IMR-90 (cell line): ENCODE measurements around the gene GAGE1. TPM values are rescaled to one million over a fixed set of nuclear protein-coding genes. Genes with fewer than 3 reads are reported as not detected.
"Not testable (repeated sequence)": the region's sequence is repeated elsewhere in the genome, so short reads cannot be mapped to it uniquely, and the experiment has no call there.

ENCODE experiments used
- ATAC-seq: fragments of 200-7000 bp; cut with Tn5 transposase; 2 replicates; pipeline ENCODE4 v1.9.1; 2020; ENCODE audit warnings: low read depth, mild to moderate bottlenecking, moderate library complexity
- Bru-seq: library from RNA; stranded (reverse); fragments of 400-500 nt; gene quantifications from one replicate; lab custom pipeline; 2021; lab: Mats Ljungman, UMichigan
- BruChase-seq, 2 experiments: library from RNA; stranded (reverse); fragments of 400-500 nt; gene quantifications; one replicate each; lab custom pipeline; 2021; lab: Mats Ljungman, UMichigan
- BruUV-seq: library from RNA; stranded (reverse); fragments of 400-500 nt; replicated peaks from 2 replicates; lab custom pipeline; 2021; lab: Mats Ljungman, UMichigan
- CTCF ChIA-PET: fragments of 300-600 bp; formaldehyde crosslinking; extraction: SDS; loops from one replicate; lab custom pipeline; 2021; ENCODE audit warnings: antibody characterized with exemption; lab: Yijun Ruan, JAX
- POLR2A ChIA-PET: fragments of 300-600 bp; sonication (Branson Sonifier 250); formaldehyde crosslinking; loops from one replicate; lab custom pipeline; 2022; ENCODE audit warnings: antibody characterized with exemption; ENCODE audit not compliant: unreplicated experiment; lab: Charles Lee
- DNase-seq: peaks from one replicate; pipeline ENCODE4 v3.0.0; 2013
- H2AFZ ChIP-seq: replicated peaks from 2 replicates; pipeline ENCODE3; 2013; ENCODE audit warnings: low read length, mild to moderate bottlenecking; ENCODE audit not compliant: poor library complexity
- H2AK5ac ChIP-seq: 2 replicates; pipeline ENCODE4 v1.6.1; 2013; ENCODE audit warnings: low read depth, low read length, inconsistent platforms
- H2AK9ac ChIP-seq: replicated peaks from 2 replicates; pipeline ENCODE3; 2013; ENCODE audit warnings: mild to moderate bottlenecking, low read depth, low read length, moderate library complexity; ENCODE audit not compliant: poor library complexity
- H2BK120ac ChIP-seq: 2 replicates; pipeline ENCODE4 v1.6.1; 2013; ENCODE audit warnings: low read depth, low read length, inconsistent platforms
- H2BK15ac ChIP-seq: 3 replicates; pipeline ENCODE4 v1.6.1; 2013; ENCODE audit warnings: low read depth, low read length, inconsistent platforms
- H2BK20ac ChIP-seq: 2 replicates; pipeline ENCODE4 v1.6.1; 2013; ENCODE audit warnings: low read depth, mild to moderate bottlenecking, inconsistent platforms, low read length, moderate library complexity
- H2BK5ac ChIP-seq: 2 replicates; pipeline ENCODE4 v1.6.1; 2013; ENCODE audit warnings: mild to moderate bottlenecking, low read depth, low read length, inconsistent platforms; ENCODE audit not compliant: poor library complexity, severe bottlenecking
- H3K14ac ChIP-seq: replicated peaks from 2 replicates; pipeline ENCODE4 v1.6.1; 2013; ENCODE audit warnings: low read depth, low read length, inconsistent platforms
- H3K18ac ChIP-seq: 2 replicates; pipeline ENCODE4 v1.6.1; 2013; ENCODE audit warnings: low read depth, low read length, control low read depth
- H3K23ac ChIP-seq: 2 replicates; pipeline ENCODE4 v1.6.1; 2013; ENCODE audit warnings: low read depth, low read length, inconsistent platforms
- H3K27ac ChIP-seq: 2 replicates; pipeline ENCODE4 v1.5.1; 2013; ENCODE audit warnings: mild to moderate bottlenecking, control low read depth, low read length; ENCODE audit not compliant: insufficient read depth
- H3K27me3 ChIP-seq: 2 replicates; pipeline ENCODE4 v1.6.1; 2013; ENCODE audit warnings: low read length; ENCODE audit not compliant: control insufficient read depth, insufficient read depth
- H3K36me3 ChIP-seq: 2 replicates; pipeline ENCODE4 v1.6.1; 2013; ENCODE audit warnings: low read length, mixed read lengths; ENCODE audit not compliant: control insufficient read depth, insufficient read depth
- H3K4ac ChIP-seq: 2 replicates; pipeline ENCODE4 v1.6.1; 2013; ENCODE audit warnings: low read depth, low read length, inconsistent platforms
- H3K4me1 ChIP-seq: 2 replicates; pipeline ENCODE4 v1.6.1; 2013; ENCODE audit warnings: low read length, mixed read lengths; ENCODE audit not compliant: control insufficient read depth, insufficient read depth
- H3K4me2 ChIP-seq: 2 replicates; pipeline ENCODE4 v1.6.1; 2013; ENCODE audit warnings: low read depth, mild to moderate bottlenecking, control low read depth, low read length, moderate library complexity
- H3K4me3 ChIP-seq: 2 replicates; pipeline ENCODE4 v1.5.1; 2013; ENCODE audit warnings: low read depth, mild to moderate bottlenecking, control low read depth, low read length, moderate library complexity; ENCODE audit not compliant: insufficient read depth
- H3K56ac ChIP-seq: 2 replicates; pipeline ENCODE4 v1.6.1; 2013; ENCODE audit warnings: low read length, inconsistent platforms; ENCODE audit not compliant: insufficient read depth; ENCODE audit errors: extremely low read depth
- H3K79me1 ChIP-seq, 2 experiments: 2 replicates each; pipeline ENCODE4 v1.6.1; 2013; ENCODE audit warnings: low read length in 2 of 2, inconsistent platforms in 1 of 2, low read depth in 1 of 2
- H3K9ac ChIP-seq: 2 replicates; pipeline ENCODE4 v1.6.1; 2013; ENCODE audit warnings: low read depth, low read length, control low read depth
- H3K9me1 ChIP-seq: 2 replicates; pipeline ENCODE4 v1.6.1; 2013; ENCODE audit warnings: low read length, inconsistent platforms; ENCODE audit not compliant: insufficient read depth
- H3K9me3 ChIP-seq: 2 replicates; pipeline ENCODE4 v1.6.1; 2013; ENCODE audit warnings: low read length; ENCODE audit not compliant: control insufficient read depth, insufficient read depth
- H4K20me1 ChIP-seq: 2 replicates; pipeline ENCODE4 v1.6.1; 2013; ENCODE audit warnings: low read length, inconsistent platforms; ENCODE audit not compliant: insufficient read depth
- H4K5ac ChIP-seq: 2 replicates; pipeline ENCODE4 v1.6.1; 2013; ENCODE audit warnings: mild to moderate bottlenecking, low read depth, low read length, control low read depth
- H4K8ac ChIP-seq, 2 experiments: 2 replicates each; pipeline ENCODE4 v1.6.1; 2013; ENCODE audit warnings: low read depth in 2 of 2, low read length in 2 of 2, control low read depth in 1 of 2, inconsistent platforms in 1 of 2
- H4K91ac ChIP-seq: 2 replicates; pipeline ENCODE4 v1.6.1; 2013; ENCODE audit warnings: low read depth, low read length, inconsistent platforms; ENCODE audit not compliant: insufficient read depth
- WGBS, 2 experiments: methylation state at CpG; one replicate each; pipeline versions ENCODE4 v1.1.5 to v1.1.7; 2013; ENCODE audit warnings: missing lambda C conversion rate in 2 of 2; ENCODE audit not compliant: insufficient read length in 1 of 2; ENCODE audit errors: extremely low coverage in 2 of 2; 5-methylcytosine and 5-hydroxymethylcytosine counted together
- dilution Hi-C: fragments of 300-500 bp; cut with HindIII; formaldehyde crosslinking; loops from one replicate; pipeline ENCODE4 v1.14.3; 2018; ENCODE audit warnings: low sequenced_read_pairs; ENCODE audit not compliant: unreplicated experiment
- in situ Hi-C: fragments of 300-500 bp; cut with MboI; formaldehyde crosslinking; loops from 3 replicates; pipeline ENCODE4 v1.14.3; 2019; ENCODE audit warnings: low sequenced_read_pairs, inconsistent platforms, mixed read lengths
- intact Hi-C: fragments of 100-400 bp; cut with micrococcal nuclease; formaldehyde crosslinking; loops from 2 replicates; pipeline ENCODE4 v1.10.0; 2022
- long read RNA-seq: library from polyadenylated mRNA; unstranded; transcript quantifications from one replicate; pipeline ENCODE4 v2.0.0, GENCODE V29; 2021; ENCODE audit not compliant: unreplicated experiment
- polyA plus RNA-seq, 3 experiments: library from polyadenylated mRNA; depleted of rRNA; stranded (reverse); fragments of >200 nt; gene quantifications; 2 replicates each; pipeline ENCODE4 v1.2.3, GENCODE V29; 2012; ENCODE audit warnings: low replicate concordance in 1 of 3
- total RNA-seq: library from RNA; depleted of rRNA; stranded (reverse); fragments of >200 nt; gene quantifications from 2 replicates; pipeline ENCODE4 v1.2.3, GENCODE V29; 2012; rRNA removed

GAGE1 gene, protein sequence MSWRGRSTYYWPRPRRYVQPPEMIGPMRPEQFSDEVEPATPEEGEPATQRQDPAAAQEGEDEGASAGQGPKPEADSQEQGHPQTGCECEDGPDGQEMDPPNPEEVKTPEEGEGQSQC
- not detected in 2 replicates for total RNA-seq
- polyA plus RNA-seq (2012; rRNA removed): not detected in 2 replicates
- polyA plus RNA-seq (2012; cell fraction: cytosol; rRNA removed): not detected in 2 replicates
- not detected in 2 replicates for polyA plus RNA-seq (2012; cell fraction: nucleus; rRNA removed; ENCODE audit: low replicate concordance)
- not detected for Bru-seq, nascent RNA
- not detected for BruChase-seq, experiment 1, labeled RNA remaining after a 6-hour chase
- not detected for BruChase-seq, experiment 2, labeled RNA remaining after a 2-hour chase
- long read RNA-seq: 0 reads

GRCh38 chrX:49598720-49599119, at the start of gene GAGE1:
GAGE1 (plus strand) TSS chrX:49599020; CDS start chrX:49600175, 1,155 bp downstream.
- no CpG with 5 or more reads among the region's 16 CpGs for WGBS, 2 experiments
- POLR2A ChIA-PET, in situ Hi-C loops, H4K20me1 ChIP-seq, H3K27me3 ChIP-seq, H2AFZ ChIP-seq, CTCF ChIA-PET, ATAC-seq, H3K14ac ChIP-seq, H2AK9ac ChIP-seq, H3K4me1 ChIP-seq, H3K36me3 ChIP-seq, H3K79me1 ChIP-seq, H3K56ac ChIP-seq, dilution Hi-C loops, H2BK20ac ChIP-seq, H3K4ac ChIP-seq, H3K23ac ChIP-seq, H4K91ac ChIP-seq, H2BK15ac ChIP-seq, H3K4me3 ChIP-seq, DNase-seq, H3K27ac ChIP-seq, H3K9me1 ChIP-seq, intact Hi-C loops, H2BK5ac ChIP-seq, H4K8ac ChIP-seq, H3K4me2 ChIP-seq, H4K5ac ChIP-seq, BruUV-seq, H2BK120ac ChIP-seq, H3K9me3 ChIP-seq, H2AK5ac ChIP-seq, H3K18ac ChIP-seq, H3K9ac ChIP-seq: not testable (repeated sequence)

- H2BK15ac ChIP-seq, H4K91ac ChIP-seq, CTCF ChIA-PET, H2AK9ac ChIP-seq, BruUV-seq, H3K23ac ChIP-seq, H4K20me1 ChIP-seq, H2BK120ac ChIP-seq, H3K4me3 ChIP-seq, H3K14ac ChIP-seq, H3K27ac ChIP-seq, H4K5ac ChIP-seq, H3K79me1 ChIP-seq, H3K27me3 ChIP-seq, H2BK20ac ChIP-seq, H3K18ac ChIP-seq, H3K56ac ChIP-seq, H3K36me3 ChIP-seq, H3K9me1 ChIP-seq, POLR2A ChIA-PET, dilution Hi-C loops, H2AFZ ChIP-seq, ATAC-seq, H2AK5ac ChIP-seq, DNase-seq, H3K4me2 ChIP-seq, H3K4me1 ChIP-seq, H3K9ac ChIP-seq, H4K8ac ChIP-seq, intact Hi-C loops, H2BK5ac ChIP-seq, in situ Hi-C loops, H3K4ac ChIP-seq, H3K9me3 ChIP-seq: not testable (repeated sequence)
- WGBS, 2 experiments: no CpG with 5 or more reads among the region's 16 CpGs
These were observed 47.8 kb upstream of the GAGE1 start, which contains the start of gene GAGE12E for GRCh38 chrX:49550989-49551388. GAGE12E (plus strand) TSS chrX:49551289; CDS start chrX:49552444, 1,155 bp downstream.
